Fibroblast of skin of right quadriceps (primary cell): Measurements from ENCODE around the gene ADAMTS9.
A peak's percentile ranks its signal among the peaks of the same experiment; 100 is the strongest.
"Not testable (repeated sequence)": the region's sequence is repeated elsewhere in the genome, so short reads cannot be mapped to it uniquely, and the experiment has no call there.

Experiments
- DNase-seq: peaks from one replicate; pipeline ENCODE4 v3.0.0-alpha.2; 2013

The ADAMTS9 gene

GRCh38 chr3:64563751-64564150, 124.0 kb downstream of the ADAMTS9 start:
- no peak for DNase-seq

- DNase-seq: no peak
Observed at GRCh38 chr3:64561868-64562267, 125.9 kb downstream of the ADAMTS9 start.

- DNase-seq: no peak
Observed at GRCh38 chr3:64561325-64561843, 126.4 kb downstream of the ADAMTS9 start.

GRCh38 chr3:64560791-64561190, 127.0 kb downstream of the ADAMTS9 start:
- no peak for DNase-seq

GRCh38 chr3:64559588-64559987, 128.2 kb downstream of the ADAMTS9 start:
- DNase-seq: peak; percentile 55

GRCh38 chr3:64556046-64556445, 131.8 kb downstream of the ADAMTS9 start:
- DNase-seq: no peak

GRCh38 chr3:64555351-64555750, 132.4 kb downstream of the ADAMTS9 start:
- DNase-seq: no peak

- no peak for DNase-seq
Observed at GRCh38 chr3:64554096-64554920, 133.5 kb downstream of the ADAMTS9 start.

GRCh38 chr3:64552966-64553365, 134.8 kb downstream of the ADAMTS9 start:
- no peak for DNase-seq

- no peak for DNase-seq
Observed at GRCh38 chr3:64552160-64552559, 135.6 kb downstream of the ADAMTS9 start.

GRCh38 chr3:64551697-64552096, 136.1 kb downstream of the ADAMTS9 start:
- DNase-seq: no peak

- DNase-seq: no peak
Observed at GRCh38 chr3:64550745-64551144, 137.1 kb downstream of the ADAMTS9 start.

GRCh38 chr3:64549869-64550268, 137.9 kb downstream of the ADAMTS9 start:
- no peak for DNase-seq

GRCh38 chr3:64548200-64548889, 139.5 kb downstream of the ADAMTS9 start:
- DNase-seq: peak; percentile 31

GRCh38 chr3:64546856-64547255, 140.9 kb downstream of the ADAMTS9 start:
- DNase-seq: no peak

GRCh38 chr3:64545239-64545638, 142.6 kb downstream of the ADAMTS9 start:
- DNase-seq: not testable (repeated sequence)

GRCh38 chr3:64541803-64542202, 146.0 kb downstream of the ADAMTS9 start:
- DNase-seq: no peak

GRCh38 chr3:64539451-64540196, 148.2 kb downstream of the ADAMTS9 start:
- DNase-seq: peak; percentile 89

GRCh38 chr3:64536166-64536565, 151.6 kb downstream of the ADAMTS9 start:
- DNase-seq: no peak

- peak; percentile 81 for DNase-seq
Observed at GRCh38 chr3:64533617-64534317, 154.0 kb downstream of the ADAMTS9 start.

GRCh38 chr3:64530434-64531049, 157.3 kb downstream of the ADAMTS9 start:
- DNase-seq: peak; percentile 68

GRCh38 chr3:64523324-64523723, 164.5 kb downstream of the ADAMTS9 start:
- DNase-seq: no peak
